Astrocyte of the spinal cord (primary cell): ENCODE measurements around the gene OR8B2.

Experiments used
- DNase-seq: peaks from one replicate; pipeline ENCODE4 v3.0.0; 2011; ENCODE audit warnings: low read depth, low spot score
- H3K4me3 ChIP-seq: 2 replicates; pipeline ENCODE4 v1.5.1; 2011; ENCODE audit warnings: low read depth, mild to moderate bottlenecking, low read length, moderate library complexity
- in situ Hi-C: cut with HindIII; loops from 2 replicates; pipeline ENCODE4 v1.10.0; 2017; ENCODE audit warnings: low sequenced_read_pairs
- TF ChIP-seq, protein P1 (sequence below): IDR thresholded peaks from 2 replicates; pipeline ENCODE4 v1.5.1; 2012; ENCODE audit warnings: low read depth, mild to moderate bottlenecking, low read length, inconsistent platforms

Gene OR8B2

GRCh38 chr11:124384399-124384798, at the start of gene OR8B2:
TSS of gene OR8B2 (minus strand) at chr11:124384499. CDS start at chr11:124383343, 1,156 bp downstream.
- DNase-seq: no peak
- no peak within 1 kb of the TSS for H3K4me3 ChIP-seq
- TF ChIP-seq, protein P1, sequence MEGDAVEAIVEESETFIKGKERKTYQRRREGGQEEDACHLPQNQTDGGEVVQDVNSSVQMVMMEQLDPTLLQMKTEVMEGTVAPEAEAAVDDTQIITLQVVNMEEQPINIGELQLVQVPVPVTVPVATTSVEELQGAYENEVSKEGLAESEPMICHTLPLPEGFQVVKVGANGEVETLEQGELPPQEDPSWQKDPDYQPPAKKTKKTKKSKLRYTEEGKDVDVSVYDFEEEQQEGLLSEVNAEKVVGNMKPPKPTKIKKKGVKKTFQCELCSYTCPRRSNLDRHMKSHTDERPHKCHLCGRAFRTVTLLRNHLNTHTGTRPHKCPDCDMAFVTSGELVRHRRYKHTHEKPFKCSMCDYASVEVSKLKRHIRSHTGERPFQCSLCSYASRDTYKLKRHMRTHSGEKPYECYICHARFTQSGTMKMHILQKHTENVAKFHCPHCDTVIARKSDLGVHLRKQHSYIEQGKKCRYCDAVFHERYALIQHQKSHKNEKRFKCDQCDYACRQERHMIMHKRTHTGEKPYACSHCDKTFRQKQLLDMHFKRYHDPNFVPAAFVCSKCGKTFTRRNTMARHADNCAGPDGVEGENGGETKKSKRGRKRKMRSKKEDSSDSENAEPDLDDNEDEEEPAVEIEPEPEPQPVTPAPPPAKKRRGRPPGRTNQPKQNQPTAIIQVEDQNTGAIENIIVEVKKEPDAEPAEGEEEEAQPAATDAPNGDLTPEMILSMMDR: no peak
- in situ Hi-C loops: no loop called here

- no peak overlapping the region for H3K4me3 ChIP-seq
- no peak for DNase-seq
- in situ Hi-C loops: no loop called here
- TF ChIP-seq, protein P1: no peak
These were observed 45.3 kb upstream of the OR8B2 start for GRCh38 chr11:124429599-124429998.

- TF ChIP-seq, protein P1: no peak
- in situ Hi-C loops: no loop called here
- no peak within 1 kb of the TSS for H3K4me3 ChIP-seq
- no peak for DNase-seq
These were observed 40.2 kb upstream of the OR8B2 start, which contains the start of gene OR8B4 for GRCh38 chr11:124424384-124424921. TSS of gene OR8B4 (minus strand) at chr11:124424871. CDS start at chr11:124424871, 0 bp downstream.

GRCh38 chr11:124421043-124421442, 36.7 kb upstream of the OR8B2 start:
- in situ Hi-C loops: no loop called here
- DNase-seq: no peak
- TF ChIP-seq, protein P1: no peak
- H3K4me3 ChIP-seq: no peak overlapping the region

DNA sequence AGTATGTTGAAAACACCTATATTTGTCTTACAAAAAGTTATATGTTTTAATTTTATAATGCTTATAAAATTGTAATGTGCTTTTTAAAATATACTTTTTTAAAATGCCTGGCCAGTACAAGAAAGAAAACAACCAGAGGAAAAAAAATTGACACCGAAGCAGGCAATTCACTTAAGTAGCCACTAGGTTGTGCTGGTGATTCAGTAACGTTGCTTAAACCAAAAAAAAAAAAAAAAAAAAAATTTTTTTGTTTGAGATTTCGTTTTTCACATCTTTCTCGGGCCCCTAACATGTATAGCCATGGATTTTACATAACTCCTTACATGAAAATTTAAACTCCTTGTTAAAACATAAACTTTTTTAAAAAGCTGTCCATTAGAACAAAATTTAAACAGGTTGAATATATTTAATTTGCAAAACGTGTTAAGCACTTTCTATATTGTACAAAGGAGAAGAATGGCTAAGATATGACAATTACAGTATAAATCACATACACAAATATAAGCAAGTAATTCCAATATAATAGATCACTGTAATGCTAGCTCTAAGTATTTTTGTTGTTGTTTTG, 31.1 kb upstream of the OR8B2 start:
- in situ Hi-C loops: no loop called here
- H3K4me3 ChIP-seq: no peak overlapping the region
- TF ChIP-seq, protein P1: peak; percentile 71
- DNase-seq: peak; percentile 64

DNA sequence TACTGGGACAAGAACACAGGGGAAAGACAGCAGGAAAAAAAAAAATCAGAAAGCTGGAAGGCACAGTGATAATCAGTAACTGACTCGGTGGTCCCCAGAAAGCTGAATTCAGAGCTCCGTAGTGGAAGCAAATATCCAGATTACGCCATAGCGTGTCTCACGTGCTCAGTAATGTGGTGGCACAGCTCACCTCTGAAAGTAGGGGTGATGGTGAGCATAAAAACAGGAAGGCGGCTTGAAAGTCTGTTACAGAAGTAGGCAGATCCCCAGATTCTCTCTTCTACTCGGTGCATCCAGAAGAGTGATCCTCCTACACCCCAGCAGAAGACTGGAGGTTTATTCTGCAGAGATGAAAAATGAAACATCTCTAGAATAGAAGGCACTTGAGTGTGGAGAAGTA, 25.6 kb upstream of the OR8B2 start:
- TF ChIP-seq, protein P1: no peak
- no peak overlapping the region for H3K4me3 ChIP-seq
- DNase-seq: no peak
- in situ Hi-C loops: no loop called here
